Measurements from ENCODE around the gene MYO15A. TPM values are rescaled to one million over a fixed set of nuclear protein-coding genes. Genes with fewer than 3 reads are reported as not detected.
A peak's percentile ranks its signal among the peaks of the same experiment; 100 is the strongest.

The MYO15A gene
- total RNA-seq, 1 experiment from 2014 or later, result 0.36 TPM

- CTCF ChIA-PET, result no interaction called here
- ATAC-seq (peak; percentile 95), DNase-seq (ENCODE audit: low read depth, low spot score) (peak; percentile 98)
- POLR2A ChIA-PET, result interaction anchor here (0.6 kb wide), 1 partner anchor 125 kb away, joined by 3 read pairs; no protein-coding TSS in a partner anchor
- peak; percentile 61 for TF ChIP-seq TCF7L2 (IDR thresholded peaks at IDR 0.05; ENCODE audit: low read depth, low read length)
- TF ChIP-seq POLR2AphosphoS5 (IDR thresholded peaks at IDR 0.05; ENCODE audit: low read depth, low read length), result no peak; the same call in none of the 2 replicates
- peak; percentile 20; the same call in 1 of the 2 replicates for TF ChIP-seq SIN3A (IDR thresholded peaks at IDR 0.05; ENCODE audit: borderline replicate concordance, insufficient read depth, low read depth, low read length)
- no peak for TF ChIP-seq CTCF (IDR thresholded peaks at IDR 0.05)
- 0 out of 4 replicates have a peak, but pooled peaks of 1 of the 2 experiments have one; percentile 13 for TF ChIP-seq REST (IDR thresholded peaks at IDR 0.05; ENCODE audit: insufficient read depth in 1 of 2, low read depth in 2 of 2, low read length in 1 of 2)
- intact Hi-C loops (cut with micrococcal nuclease; ENCODE audit: unreplicated experiment), result no loop called here
- H3K36me3 ChIP-seq (ENCODE audit: control insufficient read depth, insufficient read depth, low read length), result peaks cover 2% of the 10 kb centered on the region; the same call in 1 of the 2 replicates
- peaks cover 31% of the 10 kb centered on the region for H3K4me1 ChIP-seq (ENCODE audit: control insufficient read depth, insufficient read depth, low read length)
- H3K27ac ChIP-seq (ENCODE audit: low read length), result peak within 1 kb of the TSS; percentile 86
- no peaks in the 10 kb centered on the region for H3K27me3 ChIP-seq (ENCODE audit: control insufficient read depth, insufficient read depth, low read length)
- BruUV-seq (replicated peaks), result no TSS peak
- H3K4me3 ChIP-seq (ENCODE audit: low read depth in 2 of 2, low read length in 2 of 2), result peak within 1 kb of the TSS; percentile 56 to 84
- no peaks in the 10 kb centered on the region for H3K9me3 ChIP-seq (ENCODE audit: control insufficient read depth, insufficient read depth, low read depth, low read length)
- in situ Hi-C loops (cut with HindIII; ENCODE audit: low pct_unique_long_range_greater_than_20kb, low sequenced_read_pairs), result no loop called here
Observed at GRCh38 chr17:18183334-18184142, 75.0 kb downstream of the MYO15A start, which contains the start of gene ALKBH5. TSS of gene ALKBH5 (plus strand) at chr17:18183828. CDS start at chr17:18184244, 416 bp downstream.

- peak; percentile 0; the same call in 1 of the 2 replicates for TF ChIP-seq SIN3A (IDR thresholded peaks at IDR 0.05; ENCODE audit: borderline replicate concordance, insufficient read depth, low read depth, low read length)
- TF ChIP-seq REST (IDR thresholded peaks at IDR 0.05; ENCODE audit: insufficient read depth in 1 of 2, low read depth in 2 of 2, low read length in 1 of 2), result no peak
- no TSS peak for BruUV-seq (replicated peaks)
- ATAC-seq (no peak), DNase-seq (ENCODE audit: low read depth, low spot score) (no peak)
- peak overlapping the region; percentile 58 for H3K27ac ChIP-seq (ENCODE audit: low read length)
- H3K27me3 ChIP-seq (ENCODE audit: control insufficient read depth, insufficient read depth, low read length), result no peaks in the 10 kb centered on the region
- no peaks in the 10 kb centered on the region for H3K9me3 ChIP-seq (ENCODE audit: control insufficient read depth, insufficient read depth, low read depth, low read length)
- intact Hi-C loops (cut with micrococcal nuclease; ENCODE audit: unreplicated experiment), result no loop called here
- H3K4me3 ChIP-seq (ENCODE audit: low read depth in 2 of 2, low read length in 2 of 2), result peak overlapping the region; percentile 56 to 84
- ChIA-PET CTCF (no interaction called here), POLR2A (no interaction called here)
- H3K36me3 ChIP-seq (ENCODE audit: control insufficient read depth, insufficient read depth, low read length), result peaks cover 2% of the 10 kb centered on the region; the same call in 1 of the 2 replicates
- in situ Hi-C loops (cut with HindIII; ENCODE audit: low pct_unique_long_range_greater_than_20kb, low sequenced_read_pairs), result no loop called here
- peaks cover 32% of the 10 kb centered on the region for H3K4me1 ChIP-seq (ENCODE audit: control insufficient read depth, insufficient read depth, low read length)
Observed at GRCh38 chr17:18184143-18185031, 75.8 kb downstream of the MYO15A start.

Measured in Panc1 (cell line).